Activated CD4-positive, alpha-beta T cell treated with anti-CD3 and anti-CD28 coated beads, Interleukin-2, amount 50 U/mL, for 1 hour (primary cell): ENCODE data around the gene TMEM184A.
"Not testable (repeated sequence)": the region's sequence is repeated elsewhere in the genome, so short reads cannot be mapped to it uniquely, and the experiment has no call there.

Source experiments
- DNase-seq: peaks from one replicate; pipeline ENCODE4 v3.0.0-alpha.2; 2020

Gene TMEM184A

GRCh38 chr7:1519322-1519922, 36.6 kb downstream of the TMEM184A start:
- not testable (repeated sequence) for DNase-seq

- DNase-seq, result no peak
Observed at GRCh38 chr7:1516586-1517251, 39.3 kb downstream of the TMEM184A start.

DNA sequence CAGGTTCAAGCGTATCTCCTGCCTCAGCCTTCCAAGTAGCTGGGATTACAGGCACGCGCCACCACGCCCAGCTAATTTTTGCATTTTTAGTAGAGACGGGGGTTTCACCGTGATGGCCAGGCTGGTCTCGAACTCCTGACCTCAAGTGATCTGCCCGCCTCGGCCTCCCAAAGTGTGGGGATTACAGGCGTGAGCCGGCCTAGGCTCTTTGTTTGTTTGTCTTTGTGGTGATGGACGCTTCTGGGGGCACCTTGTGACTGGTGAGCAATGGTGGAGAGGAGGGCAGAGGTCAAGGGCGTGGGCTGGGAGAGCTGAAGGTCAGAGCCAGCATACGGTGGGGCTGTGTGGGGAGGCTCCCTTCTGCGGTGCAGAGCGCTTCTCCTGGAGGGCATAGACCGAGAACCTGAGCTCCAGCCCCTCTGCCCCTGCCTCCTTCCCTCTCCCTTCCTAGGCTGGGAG, 40.5 kb downstream of the TMEM184A start:
- not testable (repeated sequence) for DNase-seq

DNA sequence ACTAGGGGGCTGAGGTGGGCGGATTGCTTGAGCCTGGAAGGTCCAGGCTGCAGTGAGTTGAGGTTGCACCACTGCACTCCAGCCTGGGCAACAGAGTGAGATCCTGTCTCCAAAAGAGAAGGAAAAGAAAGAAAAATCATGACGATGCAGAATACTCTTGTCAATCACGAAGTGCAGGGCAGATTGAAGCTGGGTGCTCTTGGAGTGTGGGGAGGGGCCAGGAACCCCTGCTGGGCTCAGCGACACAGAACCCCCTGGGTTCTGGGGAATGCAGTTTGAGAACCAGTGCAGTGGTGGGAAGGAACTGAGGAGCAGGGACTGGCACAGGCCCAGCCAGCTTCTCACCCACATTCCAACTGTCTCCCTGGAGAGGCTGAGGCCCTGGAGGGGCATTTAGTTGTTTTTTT, 41.0 kb downstream of the TMEM184A start:
- DNase-seq, result no peak

DNA sequence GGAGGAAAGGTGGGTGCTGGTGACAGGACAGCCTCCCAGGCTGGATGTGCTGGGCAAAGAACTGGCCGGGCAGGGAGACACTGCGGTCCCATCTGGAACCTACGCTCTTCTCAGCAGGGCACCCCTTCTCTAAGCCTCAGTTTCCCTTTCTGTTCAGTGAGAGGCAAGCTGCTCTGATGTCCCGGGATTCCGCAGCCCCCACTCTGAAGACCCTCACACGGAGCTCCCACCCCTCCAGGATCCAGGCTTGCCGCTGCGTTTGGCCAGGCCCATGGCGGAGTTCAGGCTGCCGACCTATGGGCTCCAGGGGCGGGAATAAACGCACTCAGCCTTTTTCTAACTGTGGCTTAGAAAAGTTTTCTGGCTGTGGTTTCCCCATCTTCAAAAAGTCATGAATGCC, 41.6 kb downstream of the TMEM184A start:
- no peak for DNase-seq

DNA sequence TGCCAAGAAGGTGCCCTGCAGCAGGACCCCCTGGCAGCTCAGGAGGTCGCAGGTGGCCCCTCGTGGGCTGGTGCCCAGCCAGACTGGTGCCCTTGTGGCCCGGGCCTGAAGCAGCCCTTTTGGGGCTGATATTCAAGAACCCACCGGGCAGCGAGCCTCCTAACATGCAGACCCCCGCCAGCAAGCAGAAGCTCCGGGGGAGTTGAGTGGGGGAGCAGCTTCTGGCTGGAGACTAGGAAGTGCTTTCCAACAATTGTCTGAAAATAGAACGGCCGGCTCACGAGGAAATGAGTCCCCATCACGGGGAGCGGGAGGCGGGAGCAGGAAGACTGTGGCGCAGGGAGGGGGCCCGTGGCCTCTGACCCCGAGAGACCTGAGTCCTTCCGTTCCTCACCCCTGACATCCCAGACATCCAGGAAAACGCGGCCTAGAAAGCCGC, 42.3 kb downstream of the TMEM184A start:
- no peak for DNase-seq

DNA sequence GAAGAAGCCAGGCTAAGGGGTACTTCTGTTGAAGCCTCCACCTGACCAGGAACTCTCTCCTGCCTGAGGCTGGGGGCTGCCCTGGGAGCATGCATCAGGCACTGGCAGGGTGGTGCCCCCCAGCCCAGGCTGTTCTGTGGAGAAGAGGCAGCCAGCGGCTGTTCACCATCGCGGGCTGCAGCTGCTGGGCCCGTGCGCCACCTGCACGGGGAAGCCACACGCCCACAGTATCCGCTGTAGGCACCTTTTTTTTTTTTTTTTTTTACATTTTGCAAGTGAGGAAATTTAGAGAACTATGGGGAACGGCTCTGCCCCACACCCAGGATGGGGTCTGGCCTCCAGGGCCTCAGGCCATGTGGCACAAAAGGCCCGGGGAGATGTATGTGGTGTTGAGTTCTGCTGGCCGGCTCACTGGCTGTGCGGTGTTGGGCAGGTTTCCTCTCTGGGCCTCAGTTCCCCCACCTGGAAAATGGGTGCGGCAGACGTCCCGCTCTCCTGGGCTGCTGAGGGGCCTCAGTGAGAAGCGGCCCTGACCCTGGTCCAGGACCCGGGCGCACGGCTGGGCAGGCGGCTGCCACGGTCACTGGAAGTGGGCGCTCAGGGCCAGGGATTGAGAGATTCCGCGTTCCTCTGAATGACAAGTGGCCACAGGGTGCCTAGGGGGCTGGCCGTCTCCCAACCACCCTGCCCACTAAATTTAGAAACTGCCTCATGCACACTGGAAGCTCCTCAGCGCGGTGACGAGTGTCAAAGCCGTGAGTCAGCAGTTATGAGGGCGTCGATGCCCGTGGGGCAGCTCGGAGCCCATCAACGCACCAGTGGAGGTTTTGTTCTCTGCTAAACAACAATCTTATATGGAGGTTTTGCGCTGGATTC, 43.0 kb downstream of the TMEM184A start:
- peak; percentile 44 for DNase-seq

DNA sequence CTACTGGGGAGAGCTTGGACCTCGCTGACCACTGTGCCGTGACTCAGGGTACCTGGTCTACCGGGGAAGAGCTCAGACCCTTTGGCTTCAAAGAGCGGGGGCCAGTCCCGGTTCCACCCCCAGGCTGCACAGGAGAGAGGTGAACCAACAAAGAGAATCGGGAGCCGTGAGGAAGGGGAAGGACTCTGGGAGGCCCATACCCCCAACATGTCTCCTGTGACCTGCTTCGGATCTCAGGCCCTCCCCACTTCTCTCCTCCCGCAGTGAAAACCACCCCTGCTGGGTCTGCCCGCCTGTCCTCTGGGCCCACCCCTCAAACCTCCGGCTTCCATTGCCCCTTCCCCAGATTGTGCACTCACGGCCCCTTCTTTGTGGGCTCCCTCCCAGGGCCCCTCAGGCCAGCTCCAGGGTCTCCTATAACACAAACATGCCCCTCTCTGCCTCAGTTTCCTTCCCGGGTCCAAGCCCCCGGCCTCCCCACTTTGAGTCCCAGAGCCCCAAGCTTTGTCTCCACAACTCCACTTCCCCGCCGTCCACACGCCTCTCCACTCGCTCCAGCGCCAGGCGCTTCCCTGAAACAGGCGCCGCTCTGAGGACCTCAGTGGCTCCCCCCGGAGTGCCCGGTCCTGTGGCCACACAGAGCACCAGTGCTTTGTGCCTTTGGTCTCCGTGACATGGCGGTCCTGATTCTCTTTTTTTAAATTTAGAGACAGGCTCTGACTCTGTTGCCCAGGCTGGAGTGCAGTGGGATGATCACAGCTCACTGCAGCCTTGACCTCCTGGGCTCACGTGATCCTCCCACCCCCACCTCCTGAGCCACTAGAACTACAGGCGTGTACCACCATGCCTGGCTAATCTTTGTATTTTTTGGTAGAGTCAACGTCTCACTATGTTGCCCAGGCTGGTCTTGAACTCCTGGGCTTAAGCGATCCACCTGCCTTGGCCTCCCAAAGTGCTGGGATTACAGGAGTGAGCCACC, 44.3 kb downstream of the TMEM184A start:
- DNase-seq, result no peak

DNA sequence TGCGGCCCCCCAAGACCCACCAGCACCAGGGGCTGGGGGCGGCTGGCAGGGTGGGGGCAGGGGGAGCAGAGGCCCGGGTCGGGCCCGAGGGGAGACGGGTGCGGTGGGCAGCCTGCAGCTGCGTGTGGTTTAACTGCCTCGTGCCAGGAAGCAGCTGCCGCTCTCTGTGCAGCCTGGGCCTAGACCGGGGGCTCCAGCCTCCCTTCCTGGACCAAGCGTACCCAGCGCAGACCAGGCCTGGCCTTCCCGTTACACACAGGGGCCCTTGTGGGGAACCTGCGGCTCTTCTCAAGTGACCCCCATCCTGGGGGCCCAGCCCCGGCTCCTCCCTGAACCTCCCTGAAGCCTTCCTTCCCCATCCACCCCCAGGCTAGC, 45.2 kb downstream of the TMEM184A start:
- DNase-seq, result no peak

DNA sequence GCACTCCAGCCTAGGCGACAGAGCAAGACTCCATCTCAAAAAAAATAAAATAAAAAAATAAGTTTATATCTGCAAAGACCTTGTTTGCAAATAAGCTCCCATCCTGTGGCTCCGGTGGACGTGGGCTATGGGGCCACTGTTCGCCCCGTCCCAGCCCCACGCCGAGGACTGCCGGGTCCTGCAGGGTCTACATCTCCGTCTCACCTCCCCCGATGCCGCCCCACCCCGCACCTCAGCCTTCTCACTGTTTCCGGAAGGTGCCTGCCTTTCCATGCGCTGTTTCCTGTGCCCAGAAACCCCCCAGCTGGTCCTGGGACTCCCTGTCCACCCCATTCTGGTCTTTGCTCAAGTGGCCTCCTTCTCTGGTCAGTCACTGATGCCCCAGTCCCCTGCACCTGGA, 46.8 kb downstream of the TMEM184A start:
- DNase-seq, result no peak

- no peak for DNase-seq
Observed at GRCh38 chr7:1508277-1508758, 47.7 kb downstream of the TMEM184A start.

DNA sequence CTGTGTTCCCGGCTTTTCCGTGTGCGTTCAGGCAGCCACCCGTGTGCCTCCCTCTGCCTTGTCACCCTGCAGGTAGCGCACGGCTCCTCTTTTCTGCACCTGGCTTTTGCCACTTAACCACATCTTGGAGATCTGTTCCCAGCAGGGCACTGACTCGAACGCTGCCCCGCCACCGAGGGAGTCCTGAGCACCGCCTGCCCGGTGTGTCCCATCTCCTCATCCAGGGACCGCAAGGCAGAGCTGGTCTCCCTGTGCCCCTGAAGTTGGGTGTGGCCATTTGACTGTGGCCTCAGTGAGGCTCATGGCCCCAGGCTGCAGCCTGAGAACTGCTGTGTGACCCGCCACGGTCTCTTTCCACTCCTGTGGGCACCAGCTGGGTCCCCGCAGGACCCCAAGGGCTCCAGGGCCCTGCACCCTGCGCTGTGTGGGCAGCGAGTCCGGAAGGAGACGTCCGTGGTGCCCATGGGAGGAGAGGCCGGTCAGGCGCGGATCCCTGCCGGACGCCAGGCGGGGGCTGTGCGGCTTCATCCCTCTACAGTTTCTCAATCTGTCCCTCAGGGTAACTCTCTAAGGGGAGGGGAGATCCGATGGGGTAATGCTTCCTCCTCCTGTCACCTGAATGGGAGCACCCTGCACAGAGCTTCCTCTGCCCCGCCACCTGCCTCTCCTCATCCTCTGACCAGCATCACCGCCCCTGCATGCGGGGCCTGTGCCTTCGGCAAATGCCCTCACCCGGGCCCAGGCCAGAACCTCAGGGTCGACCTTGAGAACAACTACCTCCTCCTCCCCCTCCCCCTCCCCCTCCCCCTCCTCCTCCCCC, 50.1 kb downstream of the TMEM184A start:
- no peak for DNase-seq

DNA sequence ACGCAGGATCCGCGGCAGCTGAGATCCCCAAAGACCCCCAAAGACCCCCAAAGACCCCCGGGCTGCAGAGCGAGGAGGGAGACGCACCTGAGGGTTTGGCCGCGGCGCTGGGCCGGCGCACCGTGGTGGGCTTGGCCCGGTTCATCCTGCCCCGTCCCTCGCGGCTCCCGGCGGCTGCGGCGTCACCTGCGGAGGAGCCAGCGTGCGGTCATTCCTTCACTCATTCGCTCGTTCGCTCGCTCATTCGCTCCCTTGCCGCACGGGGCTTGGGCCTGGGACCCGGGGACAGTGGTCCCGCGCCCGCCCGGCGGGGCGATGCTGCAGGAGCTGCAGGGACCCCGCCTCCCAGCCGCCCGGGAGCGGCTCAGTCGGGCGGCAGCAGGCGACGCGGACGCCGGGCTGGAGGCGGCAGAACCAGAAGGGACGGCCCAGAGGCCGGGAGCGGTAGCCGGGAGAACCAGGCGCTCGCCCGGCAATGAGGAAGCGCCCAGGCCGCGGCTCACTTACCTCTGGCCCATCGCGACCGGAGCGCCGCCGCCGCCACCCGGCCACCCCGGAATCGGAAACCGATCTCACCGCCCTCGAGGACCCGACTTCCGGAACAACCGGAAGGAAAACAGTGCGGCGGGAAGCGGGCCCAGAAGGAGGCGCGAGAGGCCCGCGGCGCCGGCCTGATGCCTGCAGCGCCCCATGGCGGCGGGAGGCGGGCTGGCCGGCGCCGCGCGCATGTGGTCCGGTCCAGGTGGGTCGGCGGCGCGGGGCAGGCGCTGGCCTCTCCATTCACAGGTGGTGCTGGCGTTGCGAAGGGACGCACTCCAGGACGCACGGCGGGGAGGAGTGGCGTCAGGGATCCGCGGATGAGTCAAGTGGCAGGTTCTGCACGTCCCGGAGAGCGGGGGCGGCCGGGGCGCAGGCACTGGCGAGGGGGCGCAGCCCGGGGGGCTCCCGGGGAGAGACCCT, 51.9 kb downstream of the TMEM184A start, which contains the start of gene INTS1:
INTS1 (minus strand) TSS at position 574 of the 960 bp plus-strand sequence; CDS start at position 145, 429 bp downstream.
- peak; percentile 85 for DNase-seq

DNA sequence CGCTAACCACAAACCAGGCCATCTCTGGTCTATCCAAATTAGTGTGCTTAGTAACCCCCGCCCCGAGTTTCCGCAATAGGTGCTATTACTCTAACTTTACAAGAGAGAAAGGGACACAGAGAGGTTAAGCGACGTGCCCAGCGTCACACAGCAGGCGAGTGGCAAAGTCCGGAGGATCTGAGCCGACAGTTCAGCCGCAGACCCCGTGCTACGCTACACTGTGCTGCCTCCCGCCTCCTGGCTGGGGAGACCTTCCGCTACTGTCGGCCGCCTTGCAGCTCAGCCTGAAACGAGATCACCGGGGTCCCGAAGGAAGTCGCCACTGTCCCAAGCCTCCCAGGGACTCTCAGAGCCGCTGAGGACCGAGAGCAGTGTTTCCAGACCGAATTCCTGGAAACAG, 52.6 kb downstream of the TMEM184A start:
- no peak for DNase-seq

- DNase-seq, result no peak
Observed at GRCh38 chr7:1502845-1503244, 53.2 kb downstream of the TMEM184A start.

DNA sequence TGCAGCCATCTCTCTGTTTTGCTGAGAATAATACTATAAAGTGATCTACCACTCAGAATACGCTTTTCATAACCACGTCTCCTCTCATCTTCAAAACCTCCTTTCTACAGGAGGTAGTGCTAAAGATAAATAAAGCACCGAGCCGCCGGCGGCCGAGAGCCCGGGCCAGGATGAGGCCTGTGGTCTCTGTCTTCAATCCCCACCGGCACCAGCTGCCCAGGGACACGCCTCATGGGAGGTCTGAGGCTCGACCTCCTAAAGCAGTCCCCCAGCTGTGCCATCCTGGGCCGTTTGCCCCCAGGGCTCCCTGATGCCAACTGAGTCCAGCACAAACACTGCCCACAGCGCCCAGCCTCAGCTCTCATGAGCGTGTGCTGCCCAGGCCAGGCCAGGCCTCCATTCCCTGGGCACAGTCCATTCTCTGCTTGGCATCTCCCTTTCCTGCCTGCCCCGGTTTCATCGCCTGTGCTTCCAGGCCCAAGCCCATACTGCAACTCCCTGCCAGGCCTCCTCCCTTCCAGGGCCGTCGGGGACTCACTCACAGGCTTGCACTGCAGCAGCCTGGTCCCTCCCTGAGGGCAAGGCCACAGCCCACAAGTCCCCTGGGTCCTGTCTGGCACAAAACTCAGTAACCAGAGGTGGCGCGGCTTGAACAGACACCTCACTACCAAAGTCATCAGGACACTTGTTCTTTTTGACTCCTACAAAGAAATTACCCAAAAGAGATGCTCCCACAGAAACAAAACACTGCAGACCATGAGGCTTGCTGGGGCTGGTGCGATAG, 54.3 kb downstream of the TMEM184A start:
- no peak for DNase-seq

DNA sequence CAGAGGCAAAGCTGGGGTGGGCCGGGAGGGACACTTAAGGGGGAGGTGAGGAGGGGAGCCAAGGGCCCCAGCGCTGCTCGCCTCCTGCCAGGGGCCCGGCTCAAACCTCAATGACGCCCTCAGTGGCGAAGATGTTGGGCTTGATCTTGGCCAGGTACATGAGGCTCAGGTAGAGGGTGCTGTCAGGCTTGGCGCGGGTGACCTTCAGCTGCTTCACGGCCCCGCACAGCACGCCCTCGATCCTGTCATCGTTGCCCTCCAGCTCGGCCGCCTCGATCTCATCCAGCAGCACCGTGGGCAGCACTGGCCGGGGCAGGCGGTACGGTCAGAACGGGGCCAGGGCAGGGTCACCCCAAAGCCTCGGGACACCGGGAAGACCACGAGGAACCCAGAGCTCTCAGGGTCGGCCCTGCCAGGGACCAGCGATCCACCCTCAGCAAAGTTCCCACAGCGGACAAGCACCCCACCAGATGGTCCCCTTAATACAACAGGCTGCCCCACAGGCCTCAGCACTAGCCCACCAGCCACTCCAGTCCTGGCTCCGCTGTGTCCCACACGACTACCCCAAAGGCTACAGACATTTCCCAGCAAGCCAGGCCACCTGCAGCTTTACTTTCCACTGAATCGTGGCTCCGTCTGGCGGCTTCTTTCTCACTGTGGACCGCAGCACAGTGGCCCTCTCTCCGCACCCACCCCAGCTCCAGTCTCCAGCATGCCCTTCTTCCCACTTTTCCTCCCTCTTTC, 55.8 kb downstream of the TMEM184A start:
- DNase-seq, result no peak

- no peak for DNase-seq
Observed at GRCh38 chr7:1499367-1500029, 56.5 kb downstream of the TMEM184A start.
